WTC11 (cell line): ENCODE results near the gene OXT.

Experiments used
- KAT7 ChIP-seq: sonication (generic); formaldehyde crosslinking; IDR thresholded peaks from 2 replicates; pipeline ENCODE4 v1.8.1; 2023; ENCODE audit warnings: missing genetic modification reagents, mild to moderate bottlenecking, borderline replicate concordance
- NFE2L1 ChIP-seq: sonication (generic); formaldehyde crosslinking; IDR thresholded peaks from 2 replicates; pipeline ENCODE4 v1.8.1; 2023; ENCODE audit warnings: missing genetic modification reagents
- NFYB ChIP-seq: sonication (generic); formaldehyde crosslinking; conservative IDR thresholded peaks from 2 replicates; pipeline ENCODE4 v1.8.0; 2022; ENCODE audit warnings: low read depth, missing genetic modification reagents
- ZBTB21 ChIP-seq: sonication (generic); formaldehyde crosslinking; IDR thresholded peaks from 2 replicates; pipeline ENCODE4 v1.8.1; 2023; ENCODE audit warnings: mild to moderate bottlenecking, missing genetic modification reagents, borderline replicate concordance
- ZNF138 ChIP-seq: sonication (generic); formaldehyde crosslinking; conservative IDR thresholded peaks from 2 replicates; pipeline ENCODE4 v1.8.1; 2022; ENCODE audit warnings: mild to moderate bottlenecking, moderate library complexity, missing genetic modification reagents
- ZNF416 ChIP-seq: fragments of 250-450 bp; sonication (Bioruptor Pico); IDR thresholded peaks from 2 replicates; pipeline ENCODE4 v1.9.0; 2021; ENCODE audit warnings: mild to moderate bottlenecking, inconsistent platforms
- TF ChIP-seq, protein P1 (sequence below): sonication (generic); formaldehyde crosslinking; IDR thresholded peaks from 2 replicates; pipeline ENCODE4 v1.8.0; 2022; ENCODE audit warnings: mild to moderate bottlenecking, missing genetic modification reagents
- TF ChIP-seq, protein P2 (sequence below): fragments of 200-600 bp; IDR thresholded peaks from 2 replicates; pipeline ENCODE4 v1.8.0; 2022; ENCODE audit warnings: antibody characterized with exemption
- TF ChIP-seq, protein P3 (sequence below): sonication (generic); formaldehyde crosslinking; IDR thresholded peaks from 2 replicates; pipeline ENCODE4 v1.8.1; 2022; ENCODE audit warnings: mild to moderate bottlenecking, missing genetic modification reagents, moderate library complexity, borderline replicate concordance
- TF ChIP-seq, protein P4 (sequence below): sonication (generic); formaldehyde crosslinking; conservative IDR thresholded peaks from 2 replicates; pipeline ENCODE4 v1.8.1; 2022; ENCODE audit warnings: mild to moderate bottlenecking, missing genetic modification reagents

DNA sequence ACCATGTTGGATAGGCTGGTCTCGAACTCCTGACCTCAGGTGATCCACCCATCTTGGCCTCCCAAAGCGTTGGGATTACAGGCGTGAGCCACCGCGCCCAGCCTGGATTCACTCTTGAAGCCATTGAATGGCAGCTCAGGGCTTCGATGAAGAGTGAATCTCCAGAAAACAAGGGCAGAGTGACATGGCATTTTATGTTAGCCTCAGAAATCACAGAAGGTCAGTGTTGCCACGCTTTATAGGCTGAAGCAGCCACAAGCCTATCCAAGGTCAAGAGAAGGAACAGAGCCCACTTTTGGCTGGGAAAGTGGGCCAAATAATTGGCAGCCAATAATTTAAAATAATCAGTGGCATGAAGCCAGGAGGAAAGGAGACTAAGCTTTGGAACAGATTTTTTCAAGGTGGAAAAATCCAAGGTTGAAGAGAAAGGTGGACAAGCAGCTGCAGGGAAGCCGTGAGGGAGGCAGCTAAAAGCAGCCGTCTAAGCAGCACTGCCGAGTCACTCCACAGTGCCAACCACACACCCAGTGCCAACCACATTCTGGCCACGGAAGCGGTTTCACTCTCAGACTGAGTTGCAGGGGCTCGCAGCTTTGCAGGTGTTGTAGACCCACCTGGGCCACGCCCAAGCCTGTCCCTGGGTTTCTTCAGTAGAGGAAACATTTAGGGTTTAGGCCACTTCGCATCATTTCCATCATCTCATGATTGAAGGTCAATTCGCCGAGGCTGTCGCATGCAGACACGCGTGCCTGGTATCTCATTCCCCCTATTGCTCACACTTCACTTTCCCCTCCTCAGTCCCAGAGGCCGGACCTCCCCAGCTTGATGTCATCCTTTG, 30.5 kb downstream of the OXT start:
- TF ChIP-seq ZNF138 (CRISPR knock-in tag) (no peak), NFYB (CRISPR knock-in tag) (no peak), ZBTB21 (no peak), ZNF416 (no peak), KAT7 (no peak), NFE2L1 (CRISPR knock-in tag) (no peak)
- TF ChIP-seq, protein P1, sequence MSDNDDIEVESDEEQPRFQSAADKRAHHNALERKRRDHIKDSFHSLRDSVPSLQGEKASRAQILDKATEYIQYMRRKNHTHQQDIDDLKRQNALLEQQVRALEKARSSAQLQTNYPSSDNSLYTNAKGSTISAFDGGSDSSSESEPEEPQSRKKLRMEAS = no peak
- TF ChIP-seq, protein P2, sequence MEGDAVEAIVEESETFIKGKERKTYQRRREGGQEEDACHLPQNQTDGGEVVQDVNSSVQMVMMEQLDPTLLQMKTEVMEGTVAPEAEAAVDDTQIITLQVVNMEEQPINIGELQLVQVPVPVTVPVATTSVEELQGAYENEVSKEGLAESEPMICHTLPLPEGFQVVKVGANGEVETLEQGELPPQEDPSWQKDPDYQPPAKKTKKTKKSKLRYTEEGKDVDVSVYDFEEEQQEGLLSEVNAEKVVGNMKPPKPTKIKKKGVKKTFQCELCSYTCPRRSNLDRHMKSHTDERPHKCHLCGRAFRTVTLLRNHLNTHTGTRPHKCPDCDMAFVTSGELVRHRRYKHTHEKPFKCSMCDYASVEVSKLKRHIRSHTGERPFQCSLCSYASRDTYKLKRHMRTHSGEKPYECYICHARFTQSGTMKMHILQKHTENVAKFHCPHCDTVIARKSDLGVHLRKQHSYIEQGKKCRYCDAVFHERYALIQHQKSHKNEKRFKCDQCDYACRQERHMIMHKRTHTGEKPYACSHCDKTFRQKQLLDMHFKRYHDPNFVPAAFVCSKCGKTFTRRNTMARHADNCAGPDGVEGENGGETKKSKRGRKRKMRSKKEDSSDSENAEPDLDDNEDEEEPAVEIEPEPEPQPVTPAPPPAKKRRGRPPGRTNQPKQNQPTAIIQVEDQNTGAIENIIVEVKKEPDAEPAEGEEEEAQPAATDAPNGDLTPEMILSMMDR = no peak
- TF ChIP-seq, protein P3, sequence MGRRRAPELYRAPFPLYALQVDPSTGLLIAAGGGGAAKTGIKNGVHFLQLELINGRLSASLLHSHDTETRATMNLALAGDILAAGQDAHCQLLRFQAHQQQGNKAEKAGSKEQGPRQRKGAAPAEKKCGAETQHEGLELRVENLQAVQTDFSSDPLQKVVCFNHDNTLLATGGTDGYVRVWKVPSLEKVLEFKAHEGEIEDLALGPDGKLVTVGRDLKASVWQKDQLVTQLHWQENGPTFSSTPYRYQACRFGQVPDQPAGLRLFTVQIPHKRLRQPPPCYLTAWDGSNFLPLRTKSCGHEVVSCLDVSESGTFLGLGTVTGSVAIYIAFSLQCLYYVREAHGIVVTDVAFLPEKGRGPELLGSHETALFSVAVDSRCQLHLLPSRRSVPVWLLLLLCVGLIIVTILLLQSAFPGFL = no peak
- TF ChIP-seq, protein P4, sequence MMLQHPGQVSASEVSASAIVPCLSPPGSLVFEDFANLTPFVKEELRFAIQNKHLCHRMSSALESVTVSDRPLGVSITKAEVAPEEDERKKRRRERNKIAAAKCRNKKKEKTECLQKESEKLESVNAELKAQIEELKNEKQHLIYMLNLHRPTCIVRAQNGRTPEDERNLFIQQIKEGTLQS (CRISPR knock-in tag) = no peak
